Ovary (tissue), 3 donors: ENCODE data around the gene TP53BP2.

Experiments
- CTCF ChIP-seq, 3 donors: fragments of 450-650 bp in 2 of 3; fragments of 200-600 bp in 1 of 3; IDR thresholded peaks; one replicate each; pipeline versions ENCODE4 v1.5.1 to v1.8.0; 2016 to 2022; ENCODE audit warnings: antibody characterized with exemption in 3 of 3, mild to moderate bottlenecking in 1 of 3
- EP300 ChIP-seq: sonication (generic); formaldehyde crosslinking; IDR thresholded peaks from one replicate; pipeline ENCODE4 v1.6.1; 2017; ENCODE audit warnings: antibody characterized with exemption
- POLR2A ChIP-seq: fragments of 450-650 bp; IDR thresholded peaks from one replicate; pipeline ENCODE4 v1.6.1; 2017; ENCODE audit warnings: antibody characterized with exemption, mild to moderate bottlenecking, moderate library complexity
- donor health status: DM: no; HTN: no; CAD: no.

DNA sequence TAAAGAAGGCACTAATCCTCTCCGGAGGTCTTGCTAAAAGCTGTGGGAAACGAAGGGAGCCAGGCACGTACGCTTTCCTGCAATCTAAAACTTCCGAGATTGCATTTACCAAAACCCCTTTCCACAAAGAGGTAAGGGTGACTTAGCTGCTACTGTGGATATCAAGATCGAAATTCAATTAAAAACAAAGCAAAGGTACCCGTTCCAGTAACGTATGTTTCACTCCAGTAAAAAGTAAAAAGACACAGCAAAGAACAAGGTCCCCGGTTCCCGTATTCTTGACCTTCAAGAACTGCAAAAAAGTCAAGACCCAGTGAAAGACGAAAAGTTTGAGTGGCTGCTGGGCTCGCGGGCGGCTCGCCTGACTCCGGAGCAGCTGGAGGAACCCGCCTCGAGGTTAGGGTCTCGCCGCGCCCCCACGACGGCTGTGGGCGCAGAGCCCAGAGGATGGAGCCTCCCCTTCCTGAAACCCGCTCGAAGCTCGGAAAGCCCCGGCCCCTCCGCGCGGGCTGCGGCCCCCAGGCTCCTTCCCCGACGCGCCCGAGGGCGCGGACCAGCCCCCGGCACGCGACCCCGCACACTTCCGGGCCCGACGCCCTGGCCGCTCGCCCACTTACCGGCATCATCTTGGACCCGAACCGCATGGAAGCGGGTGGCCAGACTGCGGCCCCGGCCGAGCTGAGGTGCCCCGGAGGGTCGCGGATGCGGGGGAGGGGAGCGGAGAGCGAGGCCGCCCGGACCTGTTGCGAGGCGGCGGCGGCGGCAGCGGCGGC lies 524 bp downstream of the TP53BP2 start:
- no peak for TF ChIP-seq CTCF (IDR thresholded peaks at IDR 0.05)
- TF ChIP-seq POLR2A: no peak
- no peak for TF ChIP-seq EP300
